GM12865 (cell line): ENCODE results near the gene TMEM139.
"Not testable (repeated sequence)": the region's sequence is repeated elsewhere in the genome, so short reads cannot be mapped to it uniquely, and the experiment has no call there.

ENCODE experiments used
- DNase-seq: peaks from one replicate; pipeline ENCODE4 v3.0.0; 2010; ENCODE audit warnings: low read depth
- H3K4me3 ChIP-seq: 2 replicates; pipeline ENCODE4 v1.5.1; 2011; ENCODE audit warnings: mild to moderate bottlenecking, low read depth, low read length, control low read depth
- CTCF ChIP-seq: IDR thresholded peaks from 2 replicates; pipeline ENCODE4 v1.5.1; 2011; ENCODE audit warnings: low read length, control low read depth, low read depth, inconsistent platforms; ENCODE audit not compliant: insufficient read depth; ENCODE audit errors: missing control alignments

Gene TMEM139

GRCh38 chr7:143287935-143288826 lies 3.4 kb downstream of the TMEM139 start, which contains the start of gene CASP2:
Gene CASP2 (plus strand): TSS chr7:143288351. CDS start chr7:143288456, 105 bp downstream.
- peak within 1 kb of the TSS; percentile 78 for H3K4me3 ChIP-seq
- peak; percentile 99 for DNase-seq
- peak; percentile 13 for TF ChIP-seq CTCF

GRCh38 chr7:143288836-143289235 lies 4.1 kb downstream of the TMEM139 start:
- peak; percentile 12 for DNase-seq
- peak overlapping the region; percentile 78 for H3K4me3 ChIP-seq
- no peak for TF ChIP-seq CTCF

- peak overlapping the region; percentile 78 for H3K4me3 ChIP-seq
- DNase-seq, result no peak
- no peak for TF ChIP-seq CTCF
These were observed 4.7 kb downstream of the TMEM139 start for GRCh38 chr7:143289421-143289820.

- H3K4me3 ChIP-seq, result peak overlapping the region; percentile 78
- not testable (repeated sequence) for DNase-seq
These were observed 5.1 kb downstream of the TMEM139 start for GRCh38 chr7:143289888-143290287.

- no peak for DNase-seq
- no peak overlapping the region; the same call in 1 of the 2 replicates for H3K4me3 ChIP-seq
- no peak for TF ChIP-seq CTCF
These were observed 5.5 kb downstream of the TMEM139 start for GRCh38 chr7:143290293-143290692.

GRCh38 chr7:143292876-143293275 lies 8.1 kb downstream of the TMEM139 start:
- DNase-seq, result no peak
- no peak for TF ChIP-seq CTCF
- H3K4me3 ChIP-seq, result no peak overlapping the region

GRCh38 chr7:143295870-143296269 lies 11.1 kb downstream of the TMEM139 start:
- H3K4me3 ChIP-seq, result no peak overlapping the region
- no peak for TF ChIP-seq CTCF
- no peak for DNase-seq
